Activated effector memory CD4-positive, alpha-beta T cell treated with Interleukin-2 at 50 U/mL for 16 hours (primary cell): ENCODE measurements around the gene MOB3B.
A peak's percentile ranks its signal among the peaks of the same experiment; 100 is the strongest.

Experiments used
- DNase-seq: peaks from one replicate; pipeline ENCODE4 v3.0.0-alpha.2; 2020

The MOB3B gene

DNA sequence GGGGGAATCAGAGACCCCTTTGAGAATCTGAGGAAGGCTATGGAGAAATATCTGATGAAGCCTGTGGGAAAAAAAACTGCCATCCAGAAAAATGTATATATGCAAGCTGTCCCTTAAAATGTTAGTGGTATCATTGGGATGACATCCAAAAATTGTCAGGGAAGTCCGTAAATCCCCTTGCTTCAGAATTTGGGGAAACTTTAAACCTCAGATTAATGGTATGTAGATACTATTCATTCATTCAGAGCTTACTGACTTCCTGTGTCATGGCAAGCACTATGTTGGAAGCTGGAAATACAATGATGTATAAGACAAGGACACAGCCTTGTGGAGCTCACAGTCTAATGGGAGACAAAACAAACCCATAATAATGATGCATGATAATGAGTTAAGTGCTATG is 10.9 kb upstream of the MOB3B start:
- DNase-seq, result no peak

DNA sequence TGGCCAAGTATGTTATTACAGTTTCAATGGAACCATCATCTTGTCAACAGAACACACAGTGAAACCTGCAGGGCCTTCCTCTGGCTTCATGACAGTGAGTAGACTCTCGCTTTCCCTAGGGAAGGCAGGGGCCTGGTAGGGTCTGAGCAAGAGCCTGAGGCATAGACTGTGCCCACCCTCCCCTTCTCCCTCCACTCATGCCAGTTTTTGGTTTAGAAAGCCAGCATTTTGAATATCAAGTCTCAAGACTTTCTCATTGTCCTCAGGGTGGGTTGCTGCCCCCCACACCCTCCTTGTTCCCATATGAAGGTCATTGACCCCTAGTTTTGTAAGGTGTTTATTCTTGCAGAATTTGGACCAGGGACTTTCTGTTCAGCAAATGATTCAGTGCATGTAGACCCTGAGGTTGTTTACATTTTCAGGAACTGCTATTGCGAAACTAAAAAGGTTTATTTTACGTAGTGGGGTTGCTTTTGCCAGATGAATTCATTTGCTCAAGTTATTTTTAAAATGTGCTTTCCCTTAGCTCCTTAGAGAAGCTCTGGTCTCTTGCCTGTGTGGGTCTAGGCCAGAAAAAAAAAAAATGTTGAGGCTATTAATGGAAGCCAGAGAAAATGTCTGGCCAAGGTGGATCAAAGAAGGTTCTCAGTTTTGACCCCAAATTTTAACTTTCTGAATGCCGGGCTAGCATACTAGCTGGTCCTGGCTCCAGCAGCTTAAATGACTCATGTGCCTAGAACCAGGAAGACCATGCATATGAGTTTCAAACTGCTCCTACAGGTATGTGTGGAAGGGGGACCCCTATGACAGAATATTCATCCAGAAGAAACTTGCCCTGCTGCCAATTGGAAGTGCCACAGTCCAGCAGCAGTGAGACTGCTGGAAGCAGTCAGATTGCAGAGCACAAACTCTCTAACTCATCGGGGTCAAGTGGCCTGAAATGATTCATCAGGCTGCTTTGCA is 10.1 kb upstream of the MOB3B start:
- DNase-seq, result no peak

DNA sequence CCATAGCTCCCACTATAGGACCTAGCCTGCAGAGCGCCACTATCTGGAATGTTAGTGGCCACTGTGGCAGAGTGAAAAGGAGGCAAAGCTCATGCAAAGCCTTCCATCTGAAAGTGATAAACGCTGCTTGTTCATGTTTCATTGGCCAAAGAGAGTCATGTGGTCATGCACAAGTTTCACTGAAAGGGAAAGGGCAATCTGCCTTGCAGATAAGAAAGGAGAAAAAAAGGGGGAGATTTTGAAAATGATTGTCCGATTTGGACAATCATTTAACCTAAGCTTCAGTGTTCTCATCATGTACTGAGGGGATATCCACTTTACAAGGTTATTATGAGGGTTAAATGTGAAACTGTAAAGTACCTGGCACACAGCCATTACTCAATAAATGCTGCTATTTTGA is 9.0 kb upstream of the MOB3B start:
- no peak for DNase-seq

DNA sequence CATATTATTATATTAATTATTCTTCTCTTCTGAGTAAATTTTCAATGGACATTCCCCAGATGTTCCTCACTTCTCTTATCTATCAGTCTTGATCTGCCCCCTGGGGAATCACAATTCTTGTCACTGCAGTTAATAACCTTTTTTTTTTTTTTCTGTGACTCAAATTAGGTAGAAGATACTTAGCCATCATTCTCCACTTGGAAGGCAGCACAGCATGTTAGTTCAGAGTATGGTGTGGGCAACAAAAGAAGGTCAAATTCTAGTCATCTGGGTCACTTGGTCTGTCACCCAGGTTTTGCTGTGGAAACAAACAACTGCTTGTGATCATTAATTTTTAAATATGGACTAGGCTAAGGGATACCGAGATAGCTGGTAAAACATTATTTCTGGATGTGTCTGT is 8.1 kb upstream of the MOB3B start:
- no peak for DNase-seq

DNA sequence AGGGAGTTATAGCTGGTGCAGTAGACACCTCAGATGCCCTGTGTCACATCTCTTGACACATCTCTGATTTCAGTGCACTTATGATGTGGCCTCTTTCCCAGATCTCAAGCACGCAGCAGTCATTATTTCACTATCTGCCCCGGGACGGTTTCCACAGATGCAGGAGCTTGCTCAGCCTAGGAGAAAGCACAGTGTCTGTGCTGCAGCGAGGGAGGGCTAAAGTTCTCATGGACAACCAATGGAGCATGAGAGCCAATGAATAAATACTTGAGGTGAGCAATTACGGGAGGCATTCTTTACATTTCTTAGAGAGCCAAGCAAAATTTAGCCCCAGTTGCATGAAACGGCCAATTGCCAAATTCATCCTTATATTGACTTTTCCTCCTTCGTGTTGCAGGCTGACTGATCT is 7.4 kb upstream of the MOB3B start:
- no peak for DNase-seq

DNA sequence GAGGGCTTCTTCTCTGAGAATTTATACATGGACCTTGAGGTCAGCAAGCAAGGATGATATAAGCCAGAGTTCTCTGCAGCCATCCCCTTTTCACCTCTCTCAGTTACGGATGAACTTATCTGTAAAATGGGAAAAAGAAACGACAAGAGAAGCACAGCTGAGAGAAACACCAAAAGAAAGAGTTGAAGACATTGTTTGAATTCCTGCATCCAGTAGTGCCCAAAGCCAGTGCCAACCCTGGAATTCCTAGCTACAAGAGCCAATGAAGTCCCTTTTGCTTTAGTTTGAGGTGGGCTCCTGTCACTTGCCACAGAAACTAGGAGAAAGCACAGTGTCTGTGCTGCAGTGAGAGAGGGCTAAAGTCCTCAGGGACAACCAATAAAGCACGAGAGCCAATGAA is 6.6 kb upstream of the MOB3B start:
- no peak for DNase-seq

DNA sequence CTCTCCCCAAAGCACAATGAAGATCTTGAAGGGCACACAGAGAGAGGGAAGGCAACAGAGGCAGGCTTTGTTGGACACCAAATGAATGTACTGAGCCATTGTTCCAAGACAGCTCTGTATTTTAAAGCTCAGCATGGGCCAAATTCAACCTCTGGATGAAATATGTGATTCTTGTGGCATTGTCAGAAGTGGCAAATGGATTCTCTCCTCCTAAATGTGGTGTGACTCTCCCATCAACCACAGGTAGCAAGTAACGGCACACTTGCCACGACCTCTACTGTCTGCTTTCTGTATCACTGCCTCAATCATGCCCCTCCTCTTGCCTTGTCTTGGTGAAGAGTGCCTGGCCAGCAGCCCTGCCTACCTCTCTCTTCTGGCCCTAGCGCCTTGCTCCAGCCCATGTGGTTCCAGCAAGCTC is 6.1 kb upstream of the MOB3B start:
- no peak for DNase-seq

DNA sequence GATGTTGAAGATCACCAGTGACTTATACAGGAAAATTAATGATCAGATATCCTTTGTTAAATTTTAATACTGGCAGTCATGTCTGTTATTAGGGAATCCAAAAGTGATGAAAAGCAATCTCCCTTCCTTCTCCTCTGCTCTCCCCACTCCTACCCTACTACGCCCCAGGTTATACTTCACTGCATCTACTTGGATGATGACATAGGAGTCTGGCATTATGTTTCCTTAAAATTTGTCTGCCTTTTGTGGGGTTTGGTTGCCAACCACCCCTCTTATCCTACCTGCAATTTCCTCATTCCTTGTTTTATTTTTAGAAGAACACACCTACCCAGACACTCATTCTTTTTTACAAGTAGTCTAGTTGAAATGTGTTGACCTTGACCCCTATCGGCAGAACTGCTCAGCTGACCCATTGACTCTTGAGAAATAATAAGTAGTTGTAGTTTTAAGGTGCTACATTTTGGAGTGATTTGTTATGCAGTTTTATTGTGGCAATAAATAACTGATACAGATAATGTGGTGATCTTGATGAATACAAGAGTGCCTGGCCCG is 5.1 kb upstream of the MOB3B start:
- DNase-seq, result no peak

DNA sequence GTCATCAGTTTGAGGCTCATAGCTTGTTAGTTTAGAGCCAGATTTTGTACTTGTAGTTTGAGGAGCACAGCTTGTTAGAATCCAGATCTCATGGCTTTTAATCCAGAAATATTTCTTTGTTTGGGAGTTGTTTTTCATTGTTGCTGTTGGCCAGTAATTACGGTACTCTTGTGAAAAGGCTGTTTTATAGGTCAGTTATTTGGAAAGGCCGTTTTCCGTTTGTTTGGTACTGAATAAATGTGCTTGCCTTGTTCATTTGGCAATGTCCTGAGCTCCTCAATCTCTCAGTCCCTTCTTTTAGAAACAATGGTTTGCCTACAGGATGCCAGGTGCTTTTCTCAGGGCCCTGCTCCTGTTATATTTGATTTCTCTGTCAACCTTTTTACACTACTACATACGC is 4.5 kb upstream of the MOB3B start:
- DNase-seq, result no peak

DNA sequence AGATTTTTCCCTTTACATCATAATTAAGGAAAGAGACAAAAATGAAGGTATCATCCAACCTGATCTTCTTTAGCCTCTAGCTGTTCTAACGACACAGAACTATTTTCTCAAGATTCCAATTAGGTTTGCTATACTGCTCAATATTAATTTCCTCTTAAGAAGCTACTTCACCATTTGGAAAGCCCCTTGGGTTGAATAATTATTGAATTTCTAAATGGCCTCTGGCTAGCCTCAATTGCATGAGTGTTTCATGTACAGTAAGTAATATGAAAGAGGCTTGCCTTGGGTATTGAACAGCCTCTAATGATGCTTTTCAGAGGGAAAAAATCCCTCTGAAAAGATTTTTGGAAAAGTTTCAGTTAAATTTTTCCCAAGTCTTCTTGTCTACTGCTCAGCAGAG is 3.7 kb upstream of the MOB3B start:
- no peak for DNase-seq

DNA sequence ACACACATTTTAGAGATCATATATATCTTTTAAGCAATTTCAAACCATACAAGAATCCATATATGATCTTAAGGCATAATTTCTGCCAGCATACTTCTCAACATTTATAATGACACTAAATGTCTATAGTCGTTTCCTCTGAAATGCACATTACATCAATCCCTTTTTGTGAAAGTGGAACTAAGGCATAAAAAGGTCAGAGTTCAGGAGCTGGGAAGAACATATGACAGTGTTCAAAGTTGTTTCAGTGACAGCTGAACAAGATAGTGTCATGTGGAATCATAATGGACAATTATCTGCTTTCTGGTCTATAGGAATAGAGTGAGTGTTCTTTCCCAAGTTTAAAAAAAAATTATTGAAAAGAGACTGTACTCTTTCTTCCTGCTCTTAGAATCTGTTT is 2.4 kb upstream of the MOB3B start:
- no peak for DNase-seq

DNA sequence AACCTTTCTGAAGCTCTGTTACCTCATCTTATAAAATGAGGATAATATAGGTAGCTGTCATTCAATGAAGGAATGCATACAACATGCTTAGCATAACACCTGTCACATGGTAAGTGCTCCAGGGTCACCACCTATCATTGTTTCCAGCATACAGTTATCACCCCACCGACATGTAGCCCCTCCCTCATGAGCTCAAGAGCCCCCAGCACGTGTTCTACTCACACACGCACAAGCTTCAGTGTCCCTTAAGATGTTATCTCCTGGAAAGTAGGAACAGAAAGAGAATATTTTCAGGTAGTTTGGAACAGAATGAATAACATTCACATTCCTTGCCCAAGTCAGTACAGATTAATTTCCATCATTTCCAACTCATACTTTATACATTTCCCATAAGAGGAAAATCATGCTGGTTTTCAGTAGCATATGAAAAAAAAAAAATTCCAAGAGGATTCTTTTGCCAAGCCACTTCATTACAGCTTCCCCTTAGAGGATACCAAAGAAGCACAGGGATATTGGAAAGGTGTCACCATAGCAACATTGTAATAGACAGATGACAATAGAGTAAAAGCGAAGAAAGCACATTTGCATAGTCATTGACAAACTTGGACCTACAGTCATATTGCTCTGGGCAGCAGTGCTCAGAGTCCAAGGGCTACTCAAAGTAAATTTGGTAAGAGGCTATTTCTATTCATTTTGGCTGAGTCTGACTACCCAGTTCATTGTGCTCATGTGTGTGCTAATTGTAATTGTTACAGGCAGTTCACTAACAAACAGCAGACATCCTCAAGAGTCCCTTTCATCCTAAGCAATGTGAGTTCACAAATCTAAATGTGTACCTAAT is 1.5 kb upstream of the MOB3B start:
- no peak for DNase-seq

DNA sequence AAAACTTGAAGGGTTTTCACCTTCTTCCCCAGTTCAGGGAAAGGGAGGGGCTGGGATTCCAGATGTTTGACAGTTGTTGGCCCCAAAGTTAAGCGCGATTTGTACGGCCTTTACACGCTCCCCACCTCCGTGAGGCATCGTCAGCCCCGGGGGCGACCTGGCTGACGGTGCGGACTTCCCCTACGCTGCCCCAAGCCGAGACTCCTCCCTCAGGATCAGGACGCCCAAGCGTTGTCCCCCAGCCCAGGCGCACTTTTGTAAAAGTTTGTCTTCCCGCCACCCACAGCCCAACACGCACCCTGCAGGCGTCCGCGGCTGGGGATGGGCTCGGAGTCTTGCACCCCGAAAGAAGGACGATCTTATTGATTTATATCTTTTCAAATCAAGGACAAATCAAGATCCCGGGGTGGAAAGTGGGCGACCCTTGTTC is 713 bp downstream of the MOB3B start:
- peak; percentile 7 for DNase-seq

DNA sequence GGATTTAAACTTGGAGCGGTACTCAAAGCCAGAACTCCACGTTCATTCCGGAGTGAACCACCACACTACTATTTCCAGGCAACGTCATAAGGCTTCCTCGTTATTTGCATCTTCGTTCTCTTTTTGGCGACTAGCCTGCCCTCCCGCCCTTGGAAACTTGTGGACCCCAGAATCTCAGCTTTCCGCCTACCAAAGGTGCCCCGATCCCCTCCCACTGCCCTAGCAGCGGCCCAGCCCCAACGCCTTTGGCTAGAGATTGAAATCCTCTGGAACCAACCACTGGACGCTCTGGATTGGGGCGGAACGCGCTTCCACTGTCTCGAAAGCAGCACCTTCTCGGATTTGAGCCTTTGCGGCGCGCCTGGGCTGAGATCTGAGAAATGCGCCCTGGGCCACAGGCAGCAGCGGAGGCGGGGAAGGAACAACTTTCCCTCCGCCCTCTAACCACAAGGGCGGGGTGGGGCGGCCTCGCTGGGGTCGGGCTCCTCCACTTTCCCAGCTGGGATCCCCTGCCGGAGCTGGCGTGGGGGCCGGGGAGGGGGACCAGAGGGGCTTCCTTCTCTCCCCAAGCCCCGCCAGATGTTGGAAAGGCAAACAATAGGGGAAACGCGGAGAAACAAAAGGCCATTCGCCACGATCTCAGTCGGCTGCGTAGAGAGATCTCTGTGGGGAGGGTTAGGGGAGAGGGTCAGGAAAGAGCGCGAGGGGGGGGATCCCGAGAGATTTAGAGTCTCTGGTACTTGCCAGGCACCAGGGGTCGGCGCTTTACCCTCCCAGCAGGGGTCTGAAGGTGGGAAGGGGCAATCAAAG is 1.3 kb downstream of the MOB3B start:
- DNase-seq, result peak; percentile 33

DNA sequence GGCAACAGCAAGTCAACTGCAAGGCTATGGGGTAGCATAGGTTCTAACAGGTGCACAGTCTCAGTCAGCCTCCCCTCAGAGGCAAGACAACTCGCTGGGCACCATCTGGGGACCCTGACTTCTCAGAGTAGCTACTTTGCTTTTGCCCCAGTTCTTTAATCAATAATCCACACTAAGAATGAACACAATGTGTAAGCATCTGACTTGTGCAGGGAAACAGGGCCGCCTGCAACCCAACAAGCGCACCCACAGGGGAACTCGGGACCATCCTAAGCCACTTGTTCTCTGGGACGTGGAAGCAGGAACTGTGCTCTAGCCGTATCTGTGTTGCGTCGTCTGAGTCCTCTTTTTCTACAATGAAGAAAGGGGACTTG is 1.9 kb downstream of the MOB3B start:
- no peak for DNase-seq

DNA sequence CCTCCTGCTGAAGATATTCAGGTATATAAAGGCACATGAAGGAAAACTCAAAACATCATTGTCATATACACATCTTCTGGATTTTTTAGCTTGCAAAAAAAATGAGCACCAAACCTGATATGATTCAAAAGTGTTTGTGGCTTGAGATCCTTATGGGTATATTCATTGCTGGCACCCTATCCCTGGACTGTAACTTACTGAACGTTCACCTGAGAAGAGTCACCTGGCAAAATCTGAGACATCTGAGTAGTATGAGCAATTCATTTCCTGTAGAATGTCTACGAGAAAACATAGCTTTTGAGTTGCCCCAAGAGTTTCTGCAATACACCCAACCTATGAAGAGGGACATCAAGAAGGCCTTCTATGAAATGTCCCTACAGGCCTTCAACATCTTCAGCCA is 5.4 kb downstream of the MOB3B start, which contains the start of gene IFNK:
Gene IFNK, plus strand, starts transcription at position 55 of the 400 bp plus-strand sequence. Its CDS starts 47 bp downstream, at position 102.
- no peak for DNase-seq

DNA sequence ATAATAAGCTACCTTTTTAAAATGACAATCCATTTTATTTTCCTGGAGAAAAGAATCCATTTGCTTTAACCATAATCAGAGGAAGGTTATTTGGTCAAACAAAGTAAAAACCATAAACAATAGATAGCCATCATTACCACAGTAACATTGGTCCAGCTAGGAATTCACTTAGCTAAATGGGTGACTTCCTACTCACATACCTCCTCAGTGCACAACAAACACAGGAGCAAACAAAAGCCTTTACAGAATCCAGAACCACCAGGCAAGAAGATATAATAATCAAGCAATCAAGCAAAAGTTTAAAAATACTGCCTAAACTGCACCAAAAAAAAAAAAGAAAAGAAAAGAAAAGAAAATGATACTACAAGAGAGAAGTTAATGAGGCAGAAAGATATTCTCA is 6.5 kb downstream of the MOB3B start:
- DNase-seq, result no peak

DNA sequence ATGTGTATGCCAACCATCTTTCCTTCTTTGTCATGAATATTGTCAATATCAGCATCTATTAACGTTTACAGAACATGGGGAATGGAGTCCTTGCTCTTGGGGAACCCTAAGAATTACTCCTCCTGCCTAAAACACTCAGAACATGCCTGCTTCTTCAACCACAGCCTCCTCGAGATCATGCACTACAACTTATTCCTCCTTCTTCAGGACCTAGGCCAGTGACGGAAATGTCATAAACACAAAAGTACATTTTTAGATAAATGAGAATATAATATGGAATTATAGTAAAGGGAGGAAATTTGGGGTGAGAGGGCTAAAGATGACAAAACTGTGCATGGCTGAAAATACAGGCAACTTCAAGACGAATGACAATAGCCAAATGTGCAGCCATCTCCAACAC is 8.6 kb downstream of the MOB3B start:
- no peak for DNase-seq

DNA sequence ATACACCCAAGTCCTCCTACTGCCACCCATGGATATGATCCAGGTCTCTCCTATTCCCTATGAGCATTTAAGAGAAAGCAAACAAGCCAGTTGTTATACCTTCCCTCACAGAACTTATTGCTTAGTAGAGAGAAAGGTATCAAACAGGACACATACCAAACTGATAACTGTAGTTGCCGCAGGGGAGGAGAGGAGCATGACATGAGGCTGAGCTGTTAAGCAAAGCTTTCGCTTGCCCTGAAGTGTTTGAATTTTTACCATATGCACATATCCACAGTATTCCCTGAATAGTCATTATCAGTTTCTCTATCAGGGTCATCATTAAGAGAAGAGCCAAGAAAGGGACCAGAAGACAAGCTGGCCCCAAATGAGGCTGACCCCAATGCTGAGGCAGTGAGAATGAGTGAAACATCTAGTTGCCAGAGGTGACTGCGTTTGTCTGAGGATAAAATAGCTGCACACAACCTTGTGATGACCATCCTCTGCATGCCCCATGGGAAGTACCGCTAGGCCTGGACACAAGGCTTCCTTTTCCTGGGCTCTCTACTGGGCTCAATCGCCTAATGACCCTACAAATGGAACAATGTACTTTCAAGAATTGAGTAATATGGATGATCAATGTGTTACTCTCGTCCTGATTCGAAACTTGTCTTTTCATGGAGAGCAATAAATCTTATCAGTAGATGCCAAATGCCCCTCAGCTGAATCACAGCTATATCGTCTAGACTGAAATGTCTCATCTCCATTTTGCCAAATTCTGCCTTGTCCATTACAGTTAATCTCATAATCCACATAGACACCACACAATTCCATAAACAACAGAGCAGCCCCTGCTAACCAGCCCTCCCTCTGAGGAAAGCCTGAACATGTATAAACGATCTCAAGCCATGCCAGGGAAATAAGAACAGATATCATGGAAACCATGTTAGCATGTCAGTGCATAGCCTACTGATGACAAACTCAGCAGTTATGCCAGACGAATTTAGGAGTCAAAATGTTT is 9.8 kb downstream of the MOB3B start:
- DNase-seq, result no peak

DNA sequence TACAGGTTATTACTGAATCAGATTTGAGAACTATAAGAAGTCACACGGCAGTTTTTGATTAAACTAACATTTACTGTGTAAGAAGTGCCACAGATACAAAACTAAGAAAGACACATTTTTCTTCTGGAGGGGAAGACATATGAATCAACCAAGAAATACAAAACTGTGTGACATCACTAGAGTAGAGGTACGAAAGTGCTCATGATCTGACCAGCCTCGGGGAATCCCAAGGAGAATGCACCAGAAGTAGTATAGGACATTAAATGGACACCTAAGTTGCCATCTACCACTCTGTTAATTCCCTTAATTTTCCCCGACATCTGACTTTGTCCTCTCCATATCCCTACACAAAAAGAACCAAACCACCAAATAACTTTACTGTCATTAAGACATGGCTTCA is 10.8 kb downstream of the MOB3B start:
- DNase-seq, result no peak

DNA sequence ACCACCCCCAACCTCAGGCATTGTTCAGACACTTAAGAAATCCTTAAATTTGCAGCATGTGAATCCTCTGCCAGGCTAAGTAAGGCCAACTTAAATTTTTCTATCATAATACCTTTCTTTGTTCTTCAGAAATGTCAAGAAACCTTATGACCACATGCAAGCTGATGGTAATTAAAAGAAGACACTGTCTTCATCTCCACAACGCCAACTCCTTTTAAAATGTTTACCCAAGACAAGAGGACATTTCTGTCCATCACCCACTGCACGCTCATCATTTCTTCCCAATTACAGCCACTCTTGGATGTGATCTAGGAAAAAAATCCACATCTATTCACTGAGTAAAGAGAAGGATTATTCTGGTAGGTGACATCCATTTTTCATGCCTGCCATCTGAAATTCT is 11.6 kb downstream of the MOB3B start:
- DNase-seq, result no peak
